Measurements from ENCODE around the gene ATP5PO. TPM values are rescaled to one million over a fixed set of nuclear protein-coding genes. Genes with fewer than 3 reads are reported as not detected.
A peak's percentile ranks its signal among the peaks of the same experiment; 100 is the strongest.

Gene ATP5PO
- total RNA-seq, 1 experiment from 2014 or later, result 229 TPM

DNA sequence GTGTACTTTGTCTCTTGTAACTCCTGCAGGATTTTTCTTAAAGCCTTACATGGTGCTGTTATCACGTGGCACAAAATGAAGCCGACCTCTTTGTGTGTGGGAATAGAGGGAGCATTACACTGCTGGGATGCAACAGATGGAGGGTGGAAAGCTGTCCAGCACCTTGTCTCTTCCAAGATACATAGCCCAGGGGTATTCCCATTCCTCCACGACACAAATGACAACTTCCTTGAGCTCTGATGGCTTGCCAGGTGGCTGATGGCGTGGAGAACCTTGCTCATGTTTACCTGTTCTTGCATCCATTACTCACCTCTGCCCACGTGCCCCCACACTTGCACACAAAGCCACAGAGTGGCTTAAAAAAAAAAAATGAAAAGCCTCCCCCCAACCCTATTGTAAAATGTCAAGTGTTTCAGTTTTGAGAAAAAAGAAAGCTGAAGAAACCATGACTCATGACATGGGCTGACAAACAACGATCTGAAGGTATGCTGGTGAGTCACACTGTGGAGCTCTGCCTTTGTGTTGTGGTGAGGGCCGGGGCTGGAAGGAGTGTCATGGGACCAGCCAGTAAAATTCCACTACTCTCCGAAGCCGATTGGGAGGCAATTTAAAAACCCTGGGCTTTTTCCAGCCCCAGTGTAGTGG is 32.0 kb upstream of the ATP5PO start:
- DNase-seq, result peak; percentile 67
- no peaks in the 10 kb centered on the region for H3K27me3 ChIP-seq (ENCODE audit: control insufficient read depth, insufficient read depth, low read length)
- H3K4me3 ChIP-seq (ENCODE audit: insufficient read depth, low read depth, low read length), result peak overlapping the region; percentile 16
- no peaks in the 10 kb centered on the region; the same call in 1 of the 2 replicates for H3K36me3 ChIP-seq (replicated peaks; ENCODE audit: control insufficient read depth, insufficient read depth, low read length)

DNA sequence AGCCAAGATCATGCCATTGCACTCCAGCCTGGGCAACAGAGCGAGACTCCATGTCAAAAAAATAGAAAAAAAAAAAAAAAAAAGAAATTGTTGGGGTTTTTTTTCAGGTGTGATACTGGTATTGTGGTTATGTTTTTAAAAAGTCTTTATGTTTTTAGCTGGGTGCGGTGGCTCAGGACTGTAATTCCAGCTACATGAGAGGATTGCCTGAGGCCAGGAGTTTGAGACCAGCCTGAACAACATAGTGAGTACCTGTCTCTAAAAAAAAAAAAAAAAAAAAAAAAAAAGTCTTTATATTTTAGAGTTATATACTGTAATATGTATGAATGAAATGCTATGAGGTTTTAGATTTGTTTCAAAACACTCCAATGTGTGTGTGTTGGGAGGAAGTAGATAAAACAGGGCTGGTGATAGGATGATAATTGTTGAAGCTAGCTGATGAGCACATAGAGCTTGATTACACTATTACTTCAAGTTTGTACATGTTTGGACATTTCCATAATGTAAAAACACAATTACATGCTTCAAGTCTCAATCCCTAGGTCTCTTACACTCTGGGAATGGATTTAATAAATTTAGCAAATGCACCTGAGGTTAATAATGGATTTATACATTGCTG is 30.2 kb upstream of the ATP5PO start:
- H3K36me3 ChIP-seq (replicated peaks; ENCODE audit: control insufficient read depth, insufficient read depth, low read length), result no peaks in the 10 kb centered on the region; the same call in 1 of the 2 replicates
- no peak for DNase-seq
- H3K4me3 ChIP-seq (ENCODE audit: insufficient read depth, low read depth, low read length), result no peak overlapping the region
- H3K27me3 ChIP-seq (ENCODE audit: control insufficient read depth, insufficient read depth, low read length), result no peaks in the 10 kb centered on the region

DNA sequence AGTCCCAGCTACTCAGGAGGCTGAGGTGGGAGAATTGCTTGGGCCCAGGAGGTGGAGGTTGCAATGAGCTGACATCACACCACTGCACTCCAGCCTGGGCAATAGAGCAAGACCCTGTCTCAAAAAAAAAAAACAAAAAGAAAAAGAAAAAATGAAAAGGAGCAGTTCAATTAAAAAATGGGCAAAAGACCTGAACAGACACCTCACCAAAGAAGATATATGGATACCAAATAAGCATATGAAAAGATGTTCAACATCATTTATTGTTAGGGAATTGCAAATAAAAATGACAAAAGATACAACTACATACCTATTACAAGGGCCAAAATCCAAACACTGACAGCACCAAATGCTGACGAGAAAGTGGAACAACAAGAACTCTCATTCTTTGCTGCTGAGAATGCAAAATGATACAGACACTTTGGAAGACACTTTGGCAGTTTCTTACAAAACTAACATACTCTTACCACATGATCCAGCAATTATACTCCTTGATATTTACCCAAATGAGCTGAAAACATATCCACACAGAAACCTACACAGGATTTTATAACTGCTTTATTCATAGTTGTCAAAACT is 28.7 kb upstream of the ATP5PO start:
- Histone ChIP-seq H3K27me3 (ENCODE audit: control insufficient read depth, insufficient read depth, low read length) (no peaks in the 10 kb centered on the region), H3K4me3 (ENCODE audit: insufficient read depth, low read depth, low read length) (no peak overlapping the region), H3K36me3 (replicated peaks; ENCODE audit: control insufficient read depth, insufficient read depth, low read length) (no peaks in the 10 kb centered on the region; the same call in 1 of the 2 replicates)
- no peak for DNase-seq

DNA sequence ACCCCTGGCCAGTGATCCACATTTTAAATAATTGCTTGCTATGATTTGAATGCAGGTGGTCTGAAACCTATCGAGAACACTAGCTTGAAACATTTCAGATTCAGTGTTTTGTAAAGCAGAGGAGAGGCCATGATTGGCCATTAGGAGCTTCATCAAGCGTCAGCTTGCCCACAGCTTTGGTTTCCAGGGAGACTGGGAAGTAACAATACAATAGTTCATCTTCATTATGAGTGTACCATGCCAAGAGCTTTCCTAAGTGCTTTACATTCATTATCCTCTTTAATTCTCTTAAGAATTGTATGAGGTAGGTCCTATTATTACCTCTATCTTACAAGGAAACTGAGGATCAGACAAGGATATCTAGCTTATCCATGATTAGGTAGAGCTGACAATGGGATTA is 27.7 kb upstream of the ATP5PO start:
- no peak for DNase-seq
- H3K4me3 ChIP-seq (ENCODE audit: insufficient read depth, low read depth, low read length), result no peak overlapping the region
- no peaks in the 10 kb centered on the region for H3K36me3 ChIP-seq (replicated peaks; ENCODE audit: control insufficient read depth, insufficient read depth, low read length)
- no peaks in the 10 kb centered on the region for H3K27me3 ChIP-seq (ENCODE audit: control insufficient read depth, insufficient read depth, low read length)

DNA sequence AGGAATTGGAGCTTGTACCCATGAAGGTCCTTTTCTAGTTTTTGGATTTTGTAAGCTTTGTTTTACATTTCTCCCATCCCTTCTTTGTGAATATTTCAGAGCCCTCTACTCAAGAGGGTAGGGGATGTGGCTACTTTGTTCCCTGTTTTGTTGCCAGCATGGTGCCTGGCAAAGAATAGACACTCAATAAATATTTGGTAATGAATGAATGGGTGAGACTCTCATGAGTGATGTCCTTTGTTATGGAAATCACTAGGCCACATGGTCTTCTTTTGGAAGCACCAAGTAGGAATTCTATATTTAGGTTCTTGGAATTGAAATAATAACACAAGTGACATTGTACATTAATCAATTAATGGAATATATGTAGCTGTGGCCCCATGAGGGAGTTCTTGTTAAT is 26.8 kb upstream of the ATP5PO start:
- DNase-seq, result no peak
- Histone ChIP-seq H3K4me3 (ENCODE audit: insufficient read depth, low read depth, low read length) (no peak overlapping the region), H3K27me3 (ENCODE audit: control insufficient read depth, insufficient read depth, low read length) (no peaks in the 10 kb centered on the region), H3K36me3 (replicated peaks; ENCODE audit: control insufficient read depth, insufficient read depth, low read length) (no peaks in the 10 kb centered on the region)

DNA sequence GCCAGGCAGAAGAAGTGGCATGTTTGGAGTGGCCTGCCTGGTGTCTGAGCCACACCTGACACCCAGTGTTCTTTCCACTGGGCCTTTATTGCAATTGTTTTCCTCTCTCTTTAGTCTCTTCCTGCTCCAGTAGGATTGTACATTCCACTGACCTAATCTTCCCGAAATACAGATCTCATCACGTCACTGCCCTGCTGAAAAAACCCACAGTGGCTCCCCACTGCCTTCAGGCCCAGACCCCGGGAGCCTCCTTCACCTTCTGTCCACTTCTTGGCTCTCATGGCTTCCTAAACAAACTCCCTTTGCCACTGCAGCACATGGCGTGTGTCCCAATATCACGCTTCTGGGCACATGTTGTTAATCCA is 25.3 kb upstream of the ATP5PO start:
- Histone ChIP-seq H3K27me3 (ENCODE audit: control insufficient read depth, insufficient read depth, low read length) (no peaks in the 10 kb centered on the region), H3K36me3 (replicated peaks; ENCODE audit: control insufficient read depth, insufficient read depth, low read length) (no peaks in the 10 kb centered on the region), H3K4me3 (ENCODE audit: insufficient read depth, low read depth, low read length) (no peak overlapping the region)
- DNase-seq, result no peak

DNA sequence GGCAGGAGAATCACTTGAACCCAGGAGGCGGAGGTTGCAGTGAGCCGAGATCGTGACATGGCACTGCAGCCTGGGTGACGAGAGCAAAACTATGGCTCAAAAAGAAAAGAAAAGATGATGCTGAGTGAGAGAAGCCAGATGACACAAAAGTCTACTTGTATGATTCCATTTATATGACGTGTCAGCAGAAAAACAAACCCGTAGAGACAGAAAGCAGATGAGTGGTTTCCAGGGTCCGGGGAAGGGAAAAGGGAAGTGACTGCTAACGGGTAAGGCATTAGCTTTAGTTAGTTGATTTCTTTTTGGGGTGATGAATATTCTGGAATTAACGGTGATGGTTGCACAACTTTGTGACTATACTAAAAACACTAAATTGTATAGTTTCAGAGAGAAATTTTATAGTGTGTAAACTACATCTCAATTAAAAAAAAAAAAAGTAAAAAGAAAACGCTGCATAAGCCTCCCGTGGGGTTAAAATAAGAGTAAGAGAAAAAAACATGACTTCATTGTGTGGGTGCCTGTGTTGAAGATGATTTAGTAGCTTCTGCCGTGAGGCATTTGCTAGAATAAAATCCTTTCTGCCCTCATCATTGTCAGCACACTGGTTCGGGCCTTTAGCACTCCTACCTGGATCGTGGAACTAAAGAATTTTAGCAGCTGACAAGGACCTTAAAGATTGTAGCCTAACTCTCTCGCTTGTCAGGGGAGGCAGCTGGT is 24.7 kb upstream of the ATP5PO start:
- no peaks in the 10 kb centered on the region for H3K27me3 ChIP-seq (ENCODE audit: control insufficient read depth, insufficient read depth, low read length)
- no peak for DNase-seq
- no peak overlapping the region for H3K4me3 ChIP-seq (ENCODE audit: insufficient read depth, low read depth, low read length)
- no peaks in the 10 kb centered on the region for H3K36me3 ChIP-seq (replicated peaks; ENCODE audit: control insufficient read depth, insufficient read depth, low read length)

DNA sequence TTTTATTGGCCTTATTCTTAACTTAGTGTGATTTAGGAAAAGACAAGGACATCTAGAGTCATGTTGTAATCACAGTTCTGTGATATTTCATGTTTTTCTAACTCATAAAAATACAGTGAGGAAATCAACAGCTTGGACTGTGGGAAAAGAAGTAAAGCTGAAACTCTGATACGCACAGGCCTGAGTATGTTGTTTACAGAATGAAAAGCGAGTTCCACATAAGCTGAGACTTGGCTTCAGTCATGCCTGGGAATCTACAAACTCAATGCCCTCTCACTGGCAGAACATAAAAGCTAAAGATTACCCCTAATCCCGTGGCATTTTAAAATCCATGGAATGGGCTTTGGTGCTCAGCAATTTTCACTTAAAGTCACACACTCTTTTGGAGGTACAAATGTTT is 23.6 kb upstream of the ATP5PO start:
- Histone ChIP-seq H3K36me3 (replicated peaks; ENCODE audit: control insufficient read depth, insufficient read depth, low read length) (no peaks in the 10 kb centered on the region), H3K27me3 (ENCODE audit: control insufficient read depth, insufficient read depth, low read length) (no peaks in the 10 kb centered on the region), H3K4me3 (ENCODE audit: insufficient read depth, low read depth, low read length) (no peak overlapping the region)
- no peak for DNase-seq

DNA sequence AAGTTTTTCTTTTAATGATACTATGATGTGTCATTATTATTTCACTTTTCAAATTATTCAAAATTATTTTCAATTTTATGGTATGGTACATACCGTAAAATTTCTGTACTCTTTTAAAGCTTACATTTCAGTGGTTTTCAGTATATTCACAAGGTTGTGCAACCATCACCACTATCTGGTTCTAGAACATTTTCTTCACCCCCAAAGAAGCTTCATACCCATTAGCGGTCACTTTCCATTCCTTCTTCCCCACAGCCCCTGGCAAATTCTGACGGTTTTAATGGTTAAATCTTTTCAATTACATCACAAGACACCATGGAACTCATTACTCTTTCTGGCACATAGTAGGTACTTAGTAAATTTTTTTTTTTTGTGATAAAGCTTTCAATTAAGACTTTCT is 22.8 kb upstream of the ATP5PO start:
- H3K27me3 ChIP-seq (ENCODE audit: control insufficient read depth, insufficient read depth, low read length), result no peaks in the 10 kb centered on the region
- no peak overlapping the region for H3K4me3 ChIP-seq (ENCODE audit: insufficient read depth, low read depth, low read length)
- no peak for DNase-seq
- H3K36me3 ChIP-seq (replicated peaks; ENCODE audit: control insufficient read depth, insufficient read depth, low read length), result no peaks in the 10 kb centered on the region

DNA sequence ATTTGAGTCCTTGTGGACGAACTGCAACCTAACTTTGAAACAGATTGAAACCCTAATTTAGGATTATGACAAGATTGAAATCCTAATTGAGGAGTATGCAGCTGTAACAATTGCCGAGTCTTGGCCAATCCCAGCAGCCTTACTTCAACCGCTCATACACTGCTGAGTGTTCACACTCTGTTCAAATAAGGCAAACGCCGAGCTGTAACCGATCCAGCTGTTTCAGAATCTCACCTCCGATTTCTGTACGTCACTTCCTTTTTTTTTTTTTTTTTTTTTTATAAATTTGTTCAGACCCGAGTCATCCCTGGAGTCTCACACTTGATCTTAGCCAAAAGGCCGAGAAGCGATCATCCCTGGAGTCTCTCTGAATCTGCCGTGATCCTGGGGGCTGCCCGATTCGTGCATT is 22.3 kb upstream of the ATP5PO start:
- DNase-seq, result no peak
- Histone ChIP-seq H3K27me3 (ENCODE audit: control insufficient read depth, insufficient read depth, low read length) (no peaks in the 10 kb centered on the region), H3K36me3 (replicated peaks; ENCODE audit: control insufficient read depth, insufficient read depth, low read length) (no peaks in the 10 kb centered on the region), H3K4me3 (ENCODE audit: insufficient read depth, low read depth, low read length) (no peak overlapping the region)

DNA sequence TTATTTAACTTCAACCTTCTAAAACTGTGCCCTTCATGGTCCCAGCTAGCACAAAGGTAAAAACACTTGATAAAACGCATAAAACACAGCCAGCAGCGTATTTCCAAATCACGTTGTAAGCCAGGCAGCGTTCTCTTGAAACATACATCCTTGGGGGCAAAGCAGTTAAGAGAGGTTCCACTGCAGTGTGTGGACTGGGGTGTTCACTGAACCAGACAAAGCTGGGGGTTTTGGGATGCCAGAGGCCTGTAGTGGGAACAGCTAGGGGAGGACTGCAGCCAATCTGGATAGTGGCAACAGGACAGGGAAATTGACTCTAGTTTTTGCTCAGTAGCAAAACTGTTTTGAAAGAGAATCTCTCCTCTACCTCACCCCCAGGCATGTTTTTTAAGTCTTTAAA is 21.5 kb upstream of the ATP5PO start:
- Histone ChIP-seq H3K27me3 (ENCODE audit: control insufficient read depth, insufficient read depth, low read length) (no peaks in the 10 kb centered on the region), H3K4me3 (ENCODE audit: insufficient read depth, low read depth, low read length) (no peak overlapping the region), H3K36me3 (replicated peaks; ENCODE audit: control insufficient read depth, insufficient read depth, low read length) (no peaks in the 10 kb centered on the region)
- DNase-seq, result no peak

DNA sequence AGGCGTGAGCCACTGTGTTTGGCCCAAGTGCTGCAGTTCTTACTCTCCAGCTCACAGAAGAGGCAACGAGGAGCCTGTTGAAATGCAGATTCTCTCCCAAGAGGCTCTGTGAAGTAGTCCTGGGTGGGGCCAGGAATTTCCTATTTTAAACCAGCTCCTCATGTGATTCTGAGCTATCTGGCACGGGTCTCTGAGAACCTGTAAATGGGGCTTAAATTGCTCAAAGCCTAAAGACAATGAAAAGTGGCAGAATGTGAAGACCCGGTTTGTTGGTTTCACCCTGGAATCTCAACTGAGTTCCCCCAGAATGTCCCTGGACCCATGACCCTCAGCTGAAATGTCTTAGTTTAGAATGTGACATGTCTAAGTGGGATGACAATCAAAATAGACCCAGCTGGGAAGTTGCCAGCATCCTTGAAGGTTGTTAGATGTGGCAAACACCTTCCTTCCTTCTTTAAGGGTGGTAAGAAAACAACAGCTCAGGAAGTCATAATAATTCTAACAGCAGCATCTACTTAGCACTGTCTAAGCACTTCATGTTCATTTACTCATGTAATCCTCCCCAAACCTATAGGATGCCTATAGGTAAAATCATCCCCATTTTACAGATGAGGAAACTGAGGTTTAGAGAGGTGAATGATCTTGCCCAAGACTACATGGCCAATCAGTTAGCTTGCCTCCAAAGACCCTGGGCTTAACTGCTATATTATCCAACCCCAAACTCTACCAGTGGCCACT is 20.9 kb upstream of the ATP5PO start:
- DNase-seq, result no peak

DNA sequence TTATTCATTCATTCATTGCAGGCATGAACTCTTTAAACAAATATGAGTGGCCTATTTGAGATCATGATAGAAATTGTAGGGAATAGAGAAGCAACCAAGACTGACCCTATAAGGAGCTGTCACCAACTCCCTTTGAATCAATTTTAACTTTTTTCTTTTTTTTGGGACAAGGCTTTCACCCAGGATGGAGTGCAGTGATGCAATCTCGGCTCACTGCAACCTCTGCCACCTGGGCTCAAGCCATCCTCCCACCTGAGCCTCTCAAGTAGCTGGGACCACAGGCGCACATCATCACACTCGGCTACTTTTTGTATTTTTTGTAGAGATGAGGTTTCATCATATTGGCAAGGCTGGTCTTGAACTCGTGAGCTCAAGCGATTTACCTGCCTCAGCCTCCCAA is 17.1 kb upstream of the ATP5PO start:
- H3K27me3 ChIP-seq (ENCODE audit: control insufficient read depth, insufficient read depth, low read length), result no peaks in the 10 kb centered on the region
- DNase-seq, result no peak
- no peak overlapping the region for H3K4me3 ChIP-seq (ENCODE audit: insufficient read depth, low read depth, low read length)
- no peaks in the 10 kb centered on the region for H3K36me3 ChIP-seq (replicated peaks; ENCODE audit: control insufficient read depth, insufficient read depth, low read length)

More for the DNA sequence above, 20.9 kb upstream of the ATP5PO start:
- H3K27me3 ChIP-seq (ENCODE audit: control insufficient read depth, insufficient read depth, low read length), result no peaks in the 10 kb centered on the region
- no peaks in the 10 kb centered on the region for H3K36me3 ChIP-seq (replicated peaks; ENCODE audit: control insufficient read depth, insufficient read depth, low read length)
- H3K4me3 ChIP-seq (ENCODE audit: insufficient read depth, low read depth, low read length), result no peak overlapping the region

DNA sequence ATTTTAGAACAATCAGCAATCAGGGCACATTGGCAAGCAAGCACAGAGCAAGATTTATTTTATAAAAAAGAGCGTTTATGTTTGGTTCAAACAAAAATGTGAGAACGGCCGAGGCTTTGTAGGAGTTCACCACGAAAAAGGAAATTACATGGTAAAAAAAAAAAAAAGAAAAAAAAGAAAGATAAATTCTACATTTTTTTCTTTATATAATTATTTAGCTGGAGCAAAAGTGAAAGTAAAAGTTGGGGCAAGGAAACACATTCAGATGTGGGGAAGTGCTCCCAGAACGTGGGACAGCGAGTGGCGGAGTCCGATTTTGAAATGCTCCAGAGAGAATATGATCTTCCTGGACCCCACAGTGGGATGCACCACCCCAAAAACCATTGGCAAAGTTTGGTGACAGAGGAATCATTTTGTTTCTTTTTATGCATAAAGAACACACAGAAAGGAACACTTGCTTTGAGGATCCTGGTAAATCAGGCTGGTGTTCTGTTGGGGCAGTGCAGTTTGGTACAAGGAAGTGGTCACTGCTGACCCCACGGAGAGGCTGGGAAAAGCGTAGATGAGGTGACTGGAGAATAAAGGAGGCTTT is 16.3 kb upstream of the ATP5PO start:
- Histone ChIP-seq H3K36me3 (replicated peaks; ENCODE audit: control insufficient read depth, insufficient read depth, low read length) (no peaks in the 10 kb centered on the region), H3K4me3 (ENCODE audit: insufficient read depth, low read depth, low read length) (peak overlapping the region; percentile 39), H3K27me3 (ENCODE audit: control insufficient read depth, insufficient read depth, low read length) (no peaks in the 10 kb centered on the region)
- DNase-seq, result no peak

Measured in H7 (cell line).